ENCODE data around the gene APOBEC3H.

The APOBEC3H gene

GRCh38 chr22:39135092-39135896 lies 38.2 kb downstream of the APOBEC3H start:
- ChIA-PET POLR2A (interaction anchor here (1.7 kb wide), 1 partner anchor 14 kb away, joined by 4 read pairs; no protein-coding TSS in a partner anchor), CTCF (interaction anchor here (0.7 to 2.2 kb wide), 6 partner anchors 13 to 181 kb away, joined by 3 to 5 read pairs (median 3); no protein-coding TSS in a partner anchor)
- DNase-seq (ENCODE audit: extremely low spot score) = peak; percentile 74
- TF ChIP-seq, protein P1, sequence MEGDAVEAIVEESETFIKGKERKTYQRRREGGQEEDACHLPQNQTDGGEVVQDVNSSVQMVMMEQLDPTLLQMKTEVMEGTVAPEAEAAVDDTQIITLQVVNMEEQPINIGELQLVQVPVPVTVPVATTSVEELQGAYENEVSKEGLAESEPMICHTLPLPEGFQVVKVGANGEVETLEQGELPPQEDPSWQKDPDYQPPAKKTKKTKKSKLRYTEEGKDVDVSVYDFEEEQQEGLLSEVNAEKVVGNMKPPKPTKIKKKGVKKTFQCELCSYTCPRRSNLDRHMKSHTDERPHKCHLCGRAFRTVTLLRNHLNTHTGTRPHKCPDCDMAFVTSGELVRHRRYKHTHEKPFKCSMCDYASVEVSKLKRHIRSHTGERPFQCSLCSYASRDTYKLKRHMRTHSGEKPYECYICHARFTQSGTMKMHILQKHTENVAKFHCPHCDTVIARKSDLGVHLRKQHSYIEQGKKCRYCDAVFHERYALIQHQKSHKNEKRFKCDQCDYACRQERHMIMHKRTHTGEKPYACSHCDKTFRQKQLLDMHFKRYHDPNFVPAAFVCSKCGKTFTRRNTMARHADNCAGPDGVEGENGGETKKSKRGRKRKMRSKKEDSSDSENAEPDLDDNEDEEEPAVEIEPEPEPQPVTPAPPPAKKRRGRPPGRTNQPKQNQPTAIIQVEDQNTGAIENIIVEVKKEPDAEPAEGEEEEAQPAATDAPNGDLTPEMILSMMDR (IDR thresholded peaks at IDR 0.05; ENCODE audit: control extremely low read depth, extremely low read depth, low read depth, missing control alignments) = peak; percentile 30

DNA sequence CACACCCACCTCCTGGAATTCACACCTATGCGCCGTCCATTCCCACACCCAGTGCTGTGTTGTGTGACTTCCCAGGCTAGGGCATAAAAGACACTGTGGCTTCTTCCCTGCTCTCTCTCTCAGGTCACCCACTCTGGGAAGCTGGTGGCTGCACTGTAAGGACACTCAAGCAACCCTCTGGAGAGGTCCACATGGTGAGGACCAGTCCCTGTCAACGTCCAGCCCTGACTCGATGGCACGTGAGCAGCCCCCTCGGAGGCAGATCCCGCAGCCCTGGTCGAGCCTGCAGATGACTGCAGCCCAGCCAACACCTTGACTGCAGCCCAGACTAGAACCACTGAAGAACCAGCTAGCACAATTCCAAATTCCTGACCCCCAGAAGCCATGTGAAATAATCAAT lies 39.3 kb downstream of the APOBEC3H start:
- ChIA-PET CTCF (interaction anchor here (1.0 kb wide), 1 partner anchor 180 kb away, joined by 3 read pairs; no protein-coding TSS in a partner anchor), POLR2A (interaction anchor here (0.5 to 1.7 kb wide), 2 partner anchors 13 to 23 kb away, joined by 4 to 9 read pairs; no protein-coding TSS in a partner anchor)
- no peak for DNase-seq (ENCODE audit: extremely low spot score)
- TF ChIP-seq, protein P1 (IDR thresholded peaks at IDR 0.05; ENCODE audit: control extremely low read depth, extremely low read depth, low read depth, missing control alignments) = no peak

DNA sequence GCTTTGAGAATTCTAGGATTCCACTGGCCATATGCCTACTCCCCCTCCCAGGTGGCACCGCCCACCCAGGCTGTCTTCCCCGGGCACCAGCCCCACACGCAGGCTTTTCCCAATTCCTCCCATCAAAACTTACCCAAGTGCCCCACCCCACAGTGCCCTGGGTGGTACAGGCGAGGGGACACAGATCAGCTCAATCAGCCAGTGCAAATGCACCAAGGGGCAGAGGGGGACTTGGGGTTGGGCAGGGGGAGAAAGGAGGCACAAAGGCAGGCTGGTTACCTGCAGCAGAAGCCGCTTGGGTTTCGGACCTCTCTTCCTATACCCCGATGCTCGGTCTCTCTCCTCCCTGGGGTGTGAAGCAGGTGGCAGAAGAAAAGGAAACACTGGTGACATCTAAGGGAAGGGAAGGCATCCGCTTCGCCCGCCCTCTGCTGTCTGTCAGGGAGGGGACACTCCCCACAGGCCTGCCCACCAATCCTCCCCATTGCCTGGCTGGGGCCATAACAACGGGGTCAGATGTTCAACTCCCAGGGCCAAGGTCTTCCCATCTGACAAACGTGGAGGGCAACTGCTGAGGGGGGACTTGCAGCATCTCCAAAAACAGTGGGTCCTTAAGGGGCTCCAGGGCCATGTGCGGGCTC lies 41.4 kb downstream of the APOBEC3H start:
- ChIA-PET CTCF (no interaction called here), POLR2A (no interaction called here)
- no peak for DNase-seq (ENCODE audit: extremely low spot score)
- TF ChIP-seq, protein P1 (IDR thresholded peaks at IDR 0.05; ENCODE audit: control extremely low read depth, extremely low read depth, low read depth, missing control alignments) = no peak

- CTCF ChIA-PET = interaction anchor here (1.3 kb wide), 1 partner anchor 14 kb away, joined by 3 read pairs; no protein-coding TSS in a partner anchor
- TF ChIP-seq, protein P1 (IDR thresholded peaks at IDR 0.05; ENCODE audit: control extremely low read depth, extremely low read depth, low read depth, missing control alignments) = no peak
- no peak for DNase-seq (ENCODE audit: extremely low spot score)
- POLR2A ChIA-PET = no interaction called here
These were observed 42.9 kb downstream of the APOBEC3H start for GRCh38 chr22:39139933-39140332.

DNA sequence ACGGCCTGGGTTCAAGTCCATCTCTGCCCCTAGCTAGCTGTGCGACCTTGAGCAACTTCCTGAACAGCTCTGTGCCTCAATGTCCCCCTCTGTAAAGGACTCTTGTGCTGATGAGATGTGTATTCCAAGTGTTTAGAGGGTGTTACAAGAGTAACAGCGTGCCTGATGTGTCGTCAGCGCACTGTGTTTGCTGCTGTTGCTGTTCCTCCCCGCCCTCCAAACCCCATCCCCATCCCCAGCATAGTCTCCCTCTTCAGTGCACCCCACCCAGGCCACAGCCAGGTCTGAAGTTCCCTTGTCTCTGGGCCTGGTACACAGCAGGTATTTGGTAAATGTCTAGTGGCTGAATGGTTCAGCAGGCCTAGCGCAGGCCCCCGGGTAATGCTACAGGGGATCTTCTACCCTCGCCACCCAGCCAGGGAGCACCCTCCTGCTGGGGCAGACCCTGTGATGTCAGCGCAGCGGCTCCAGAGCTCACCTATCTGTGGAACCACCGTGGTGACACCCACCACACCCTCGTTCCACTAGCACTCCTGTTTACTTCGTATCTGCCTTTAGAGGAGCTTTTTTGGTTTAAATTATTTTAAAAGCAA lies 45.1 kb downstream of the APOBEC3H start:
- no peak for DNase-seq (ENCODE audit: extremely low spot score)
- TF ChIP-seq, protein P1 (IDR thresholded peaks at IDR 0.05; ENCODE audit: control extremely low read depth, extremely low read depth, low read depth, missing control alignments) = no peak

GRCh38 chr22:39144101-39144767 lies 47.2 kb downstream of the APOBEC3H start:
- DNase-seq (ENCODE audit: extremely low spot score) = peak; percentile 77
- ChIA-PET CTCF (no interaction called here), POLR2A (no interaction called here)
- TF ChIP-seq, protein P1 (IDR thresholded peaks at IDR 0.05; ENCODE audit: control extremely low read depth, extremely low read depth, low read depth, missing control alignments) = no peak

More for the DNA sequence above, 45.1 kb downstream of the APOBEC3H start:
- ChIA-PET POLR2A (interaction anchor here (1.3 kb wide), 1 partner anchor 177 kb away, joined by 3 read pairs; no protein-coding TSS in a partner anchor), CTCF (interaction anchor here (0.9 to 1.7 kb wide), 2 partner anchors 29 to 272 kb away, joined by 3 to 5 read pairs; no protein-coding TSS in a partner anchor)

Measured in GM10248 (cell line).